Activated CD4-positive, alpha-beta T cell treated with anti-CD3 and anti-CD28 coated beads, Interleukin-2, Interleukin-6, amounts not matched to agents 100 ng/mL and 50 ng/mL, durations not matched to agents 16 hours and 8 hours (primary cell): Measurements from ENCODE around the gene SLC8B1.

ENCODE experiments used
- DNase-seq: peaks from one replicate; pipeline ENCODE4 v3.0.0-alpha.2; 2020

SLC8B1 gene

DNA sequence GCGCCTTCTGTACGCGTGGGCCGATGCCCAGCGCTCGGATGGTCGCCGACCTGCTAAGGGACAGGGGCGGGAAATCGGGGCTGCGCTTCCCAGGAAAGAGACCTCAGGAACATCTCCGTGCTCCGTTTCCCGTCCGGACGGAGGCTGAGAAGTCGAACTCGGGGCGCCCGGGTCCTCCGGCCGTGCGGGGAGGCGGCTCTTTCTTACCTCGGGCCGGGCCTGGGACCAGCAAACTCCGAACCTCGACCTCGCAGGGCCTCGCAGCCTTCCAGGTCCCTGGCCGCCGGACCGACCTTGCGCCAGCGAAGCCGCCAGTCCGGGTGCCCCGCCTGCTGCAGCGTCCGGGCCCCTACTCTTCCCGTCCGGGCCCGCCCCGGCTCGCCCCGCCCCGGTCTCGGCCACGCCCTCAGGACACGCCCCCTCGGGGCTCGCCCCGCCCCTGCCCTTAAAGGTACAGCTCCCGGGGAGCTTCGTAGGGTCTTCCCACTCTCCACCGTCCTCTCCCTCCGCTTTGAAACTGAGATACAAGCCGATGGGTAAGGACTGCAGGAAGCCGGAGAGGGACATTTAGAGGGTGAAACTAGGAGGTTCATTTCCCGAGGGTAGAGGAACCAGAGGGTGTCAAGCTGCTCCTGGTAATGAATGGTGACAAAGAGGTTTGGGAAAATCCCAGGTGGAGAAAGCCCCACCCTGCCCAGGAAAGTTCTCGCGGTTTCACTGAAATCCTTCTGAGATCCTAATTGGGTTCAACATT, at the start of gene SLC8B1:
SLC8B1 (minus strand) TSS at position 324 of the 754 bp plus-strand sequence. CDS start 2,231 bp downstream, outside the sequence.
- peak; percentile 95 for DNase-seq

DNA sequence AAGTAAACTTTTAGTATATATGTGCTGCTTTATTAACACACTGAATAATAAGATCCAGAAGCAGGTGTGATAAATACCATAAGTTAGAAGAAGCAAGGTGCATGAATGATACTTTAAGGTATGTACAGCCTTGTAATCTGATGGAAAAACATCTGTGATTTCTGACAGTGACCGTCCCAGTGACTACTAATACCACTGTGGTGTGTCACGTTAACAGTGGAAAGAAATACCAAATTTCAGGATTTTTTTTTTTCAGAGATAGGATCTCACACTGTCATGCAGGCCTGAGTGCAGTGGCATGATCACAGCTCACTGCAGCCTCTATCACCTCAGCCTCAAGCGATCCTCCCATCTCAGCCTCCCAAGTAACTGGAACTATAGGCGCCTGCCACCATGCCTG, 47.3 kb upstream of the SLC8B1 start:
- no peak for DNase-seq

DNA sequence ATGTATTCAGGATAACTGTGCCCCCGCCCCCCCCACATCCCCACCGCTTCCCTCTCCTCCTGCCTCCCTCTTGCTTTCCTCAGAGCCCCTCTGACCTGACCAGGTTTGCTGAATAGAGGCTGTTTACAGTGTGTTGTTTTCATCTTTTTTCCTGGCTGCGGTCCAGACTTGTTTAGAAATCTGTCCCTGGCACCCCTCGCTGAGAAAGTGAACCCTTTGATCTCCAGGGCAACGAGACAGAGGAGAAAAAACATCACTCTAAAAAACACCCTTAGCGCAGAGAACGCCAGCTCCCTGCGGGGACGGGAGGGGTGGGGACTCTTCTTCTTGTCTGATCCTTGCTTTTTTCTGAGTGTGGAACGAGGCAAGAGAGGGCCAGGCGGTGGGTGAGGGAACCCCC, 46.3 kb upstream of the SLC8B1 start:
- no peak for DNase-seq

DNA sequence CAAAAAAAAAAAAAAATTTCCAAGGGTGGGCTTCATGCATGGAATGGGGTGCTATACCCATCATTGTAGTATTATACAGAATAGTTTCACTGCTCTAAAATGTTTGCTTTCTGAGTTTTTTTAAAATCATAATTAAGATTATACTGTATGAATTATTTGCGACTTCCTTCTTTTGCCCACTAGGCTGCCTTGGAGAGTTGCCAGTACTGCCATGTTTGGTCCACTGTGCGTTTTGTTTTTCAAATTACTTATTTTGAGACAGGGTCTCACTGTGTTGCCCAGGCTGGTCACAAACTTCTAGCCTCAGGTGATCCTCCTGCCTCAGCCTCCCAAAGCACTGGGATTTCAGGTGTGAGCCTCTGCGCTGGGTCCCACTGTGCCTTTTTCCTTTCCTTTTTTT, 43.4 kb upstream of the SLC8B1 start:
- no peak for DNase-seq

DNA sequence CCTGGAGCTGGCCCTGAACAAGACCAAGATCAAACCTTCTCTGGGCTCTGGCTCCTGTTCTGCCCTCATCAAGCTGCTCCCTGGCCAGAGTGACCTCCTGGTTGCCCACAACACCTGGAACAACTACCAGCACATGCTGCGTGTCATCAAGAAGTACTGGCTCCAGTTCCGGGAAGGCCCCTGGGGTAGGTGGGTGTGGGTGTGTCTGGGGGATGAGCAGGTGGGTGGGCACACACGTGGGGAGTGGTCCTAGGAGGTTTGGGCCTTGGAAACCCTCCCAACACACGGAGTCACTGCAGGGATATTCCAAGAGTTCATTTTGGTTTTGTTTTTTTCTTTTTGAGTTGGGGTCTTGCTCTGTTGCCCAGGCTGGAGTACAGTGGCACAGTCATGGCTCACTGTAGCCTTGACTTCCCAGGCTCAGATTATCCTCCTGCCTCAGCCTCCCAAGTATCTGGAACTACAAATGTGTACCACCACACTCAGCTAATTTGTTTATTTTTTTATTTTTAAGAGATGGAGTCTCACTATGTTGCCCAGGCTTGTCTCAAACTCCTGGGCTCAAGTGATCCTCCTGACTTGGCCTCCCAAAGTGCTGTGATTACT, 40.0 kb upstream of the SLC8B1 start:
- no peak for DNase-seq

DNA sequence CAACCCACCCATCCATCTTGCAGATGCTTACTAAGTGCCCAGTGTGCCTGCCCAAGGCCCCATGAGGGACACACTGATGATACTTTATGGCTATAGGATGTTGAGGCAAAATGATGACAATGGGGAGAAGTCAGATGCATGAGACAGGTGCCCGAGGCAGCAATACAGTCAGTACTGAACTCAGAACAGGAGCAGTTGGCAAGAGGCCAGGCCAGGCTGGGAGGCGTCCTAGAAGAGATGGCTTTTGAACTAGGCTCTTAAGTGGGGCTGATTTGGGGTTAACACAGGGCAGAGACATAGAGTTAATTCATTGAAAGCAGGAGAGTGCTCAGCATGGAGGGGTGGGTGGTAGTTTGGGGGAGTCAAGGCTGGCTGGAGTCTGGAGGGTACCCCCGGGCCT, 39.1 kb upstream of the SLC8B1 start:
- no peak for DNase-seq

DNA sequence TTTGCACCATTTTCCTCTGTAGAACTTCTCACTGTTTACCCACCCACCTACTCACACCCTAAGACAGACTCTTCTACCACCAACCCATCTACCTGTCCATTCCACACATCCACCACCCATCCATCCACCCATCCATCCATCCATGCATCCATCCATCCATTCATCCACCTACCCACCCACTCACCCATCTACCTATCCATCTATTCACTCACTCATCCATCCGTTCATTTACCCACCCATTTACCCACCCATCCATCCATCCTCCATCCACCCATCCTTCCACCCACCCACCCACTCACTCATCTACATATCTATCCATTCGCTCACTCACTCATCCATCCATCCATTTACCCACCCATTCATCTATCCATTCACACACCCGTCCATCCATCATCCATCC, 38.5 kb upstream of the SLC8B1 start:
- DNase-seq, result no peak

DNA sequence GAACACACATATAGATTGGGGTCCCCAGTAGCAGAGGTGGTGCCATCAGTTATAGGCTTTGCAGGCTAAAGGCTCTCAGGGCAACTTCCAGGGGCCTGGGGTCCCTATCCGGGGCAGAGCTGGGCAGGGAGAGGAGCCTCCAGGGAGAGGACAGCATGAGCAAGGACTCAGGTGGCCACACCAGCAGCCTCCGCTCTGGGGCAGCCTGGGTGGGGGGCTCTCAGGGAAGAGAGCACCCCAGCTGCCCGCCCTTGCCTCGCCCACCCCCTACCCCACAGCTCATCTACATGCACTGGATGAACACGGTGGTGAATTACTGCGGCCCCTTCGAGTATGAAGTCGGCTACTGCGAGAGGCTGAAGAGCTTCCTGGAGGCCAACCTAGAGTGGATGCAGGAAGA, 37.5 kb upstream of the SLC8B1 start:
- no peak for DNase-seq

DNA sequence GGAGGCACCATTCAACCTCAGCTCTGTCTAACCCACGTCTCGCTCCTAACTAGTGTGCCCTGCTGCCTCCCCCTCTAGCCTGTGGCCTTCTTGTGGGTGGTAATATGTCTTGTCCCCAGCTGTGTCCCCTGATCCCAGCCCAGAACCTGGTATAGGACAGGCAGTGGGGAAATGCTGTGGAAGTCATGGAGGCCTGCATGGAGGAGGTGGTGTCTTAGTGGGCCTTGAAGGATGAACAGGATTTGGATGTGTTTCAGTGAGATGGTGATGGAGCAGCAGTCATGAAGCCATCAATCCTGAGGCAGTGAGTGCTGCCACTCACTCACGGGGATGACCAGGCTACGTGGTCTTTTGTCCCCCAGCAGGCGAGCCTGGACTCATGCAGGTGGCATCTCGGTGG, 36.9 kb upstream of the SLC8B1 start:
- no peak for DNase-seq

DNA sequence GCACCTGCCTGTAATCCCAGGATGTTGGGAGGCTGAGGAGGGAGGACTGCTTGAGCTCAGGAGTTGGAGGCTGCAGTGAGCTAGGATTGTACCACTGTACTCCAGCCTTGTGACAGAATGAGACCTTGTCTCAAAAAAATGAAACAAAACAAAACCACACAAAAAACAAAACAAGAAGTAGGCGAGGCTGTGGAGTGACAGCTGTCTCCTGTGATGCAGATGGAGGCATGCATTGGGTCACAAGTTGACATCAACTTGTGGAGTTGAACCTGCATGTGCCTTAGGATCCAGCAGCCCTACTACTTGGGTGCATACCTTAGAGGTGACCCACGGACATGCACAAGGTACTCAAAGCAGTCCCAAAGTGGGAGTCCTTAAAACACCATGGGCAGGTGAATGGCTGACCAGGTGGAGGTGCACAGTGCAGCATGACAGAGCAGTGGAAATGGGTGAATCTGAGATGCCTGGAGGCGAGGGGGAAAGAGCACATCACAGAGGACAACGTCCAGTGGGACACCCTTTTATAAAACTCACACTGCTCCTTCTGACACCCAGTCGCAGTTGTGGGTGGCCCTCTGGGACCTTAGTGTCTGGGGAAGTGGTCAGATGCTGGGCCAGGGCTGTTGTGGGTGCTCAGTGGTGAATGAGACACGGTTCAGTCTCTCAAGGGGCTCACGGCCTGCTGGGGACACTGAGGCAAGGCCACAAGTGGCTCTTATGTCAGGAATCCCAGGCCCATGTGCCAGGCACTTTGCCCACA, 36.2 kb upstream of the SLC8B1 start:
- no peak for DNase-seq

DNA sequence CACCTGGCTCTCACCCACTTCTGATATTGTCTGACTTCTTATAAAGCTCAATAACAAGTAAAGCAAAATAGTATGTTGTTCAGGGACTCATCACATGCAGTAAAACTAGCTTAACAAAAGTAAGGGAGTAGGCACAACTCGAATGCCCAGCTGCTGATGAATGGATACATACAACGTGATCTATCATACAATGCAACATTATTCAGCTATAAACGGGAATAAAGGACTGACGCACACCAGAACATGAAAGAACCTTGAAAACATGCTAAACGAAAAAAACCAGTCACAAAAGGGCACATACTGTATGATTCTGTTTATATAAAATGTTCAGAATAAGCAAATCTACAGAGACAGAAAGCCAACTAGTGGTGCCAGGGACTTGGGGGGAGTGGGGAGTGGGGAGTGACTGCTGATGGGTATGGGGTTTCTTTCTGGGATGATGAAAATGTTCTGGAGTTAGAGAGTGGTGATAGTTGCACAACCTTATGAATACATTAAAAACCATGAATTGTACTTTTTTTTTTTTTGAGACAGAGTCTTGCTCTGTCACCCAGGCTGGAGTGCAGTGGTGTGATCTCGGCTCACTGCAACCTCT, 34.6 kb upstream of the SLC8B1 start:
- DNase-seq, result no peak

DNA sequence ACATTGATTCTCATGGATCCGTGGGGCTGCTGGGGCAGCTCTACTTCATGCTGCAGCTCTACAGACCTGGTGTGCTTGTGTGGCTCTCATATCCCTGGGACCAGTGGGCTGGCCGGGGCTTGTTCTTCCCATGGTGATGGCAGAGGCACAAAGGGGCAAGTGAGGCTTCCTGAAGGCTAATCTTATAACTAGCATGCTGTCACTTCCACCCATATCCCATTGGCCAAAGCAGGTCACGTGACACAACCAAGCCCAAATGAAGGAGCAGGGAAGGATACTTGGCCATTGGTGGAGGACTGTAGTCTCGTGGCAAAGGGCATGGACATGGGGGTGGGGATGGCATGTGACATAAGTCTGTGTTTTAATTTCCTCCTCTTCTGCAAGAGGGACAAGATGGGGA, 33.4 kb upstream of the SLC8B1 start:
- DNase-seq, result no peak

DNA sequence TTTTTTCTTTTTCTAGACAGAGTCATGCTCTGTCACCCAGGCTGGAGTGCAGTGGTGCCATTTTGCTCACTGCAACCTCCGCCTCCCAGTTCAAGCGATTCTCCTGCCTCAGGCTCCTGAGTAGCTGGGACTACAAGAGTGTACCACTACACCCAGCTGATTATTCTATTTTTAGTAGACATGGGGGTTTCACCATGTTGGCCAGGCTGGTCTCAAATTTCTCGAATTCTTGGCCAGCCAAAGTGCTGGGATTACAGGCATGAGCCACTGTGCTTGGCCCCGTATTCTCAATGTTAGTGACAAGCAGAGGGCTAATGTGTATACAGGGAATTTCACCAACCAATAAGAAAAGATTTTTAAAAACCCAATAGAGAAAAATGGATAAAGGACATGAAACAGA, 31.9 kb upstream of the SLC8B1 start:
- DNase-seq, result no peak

DNA sequence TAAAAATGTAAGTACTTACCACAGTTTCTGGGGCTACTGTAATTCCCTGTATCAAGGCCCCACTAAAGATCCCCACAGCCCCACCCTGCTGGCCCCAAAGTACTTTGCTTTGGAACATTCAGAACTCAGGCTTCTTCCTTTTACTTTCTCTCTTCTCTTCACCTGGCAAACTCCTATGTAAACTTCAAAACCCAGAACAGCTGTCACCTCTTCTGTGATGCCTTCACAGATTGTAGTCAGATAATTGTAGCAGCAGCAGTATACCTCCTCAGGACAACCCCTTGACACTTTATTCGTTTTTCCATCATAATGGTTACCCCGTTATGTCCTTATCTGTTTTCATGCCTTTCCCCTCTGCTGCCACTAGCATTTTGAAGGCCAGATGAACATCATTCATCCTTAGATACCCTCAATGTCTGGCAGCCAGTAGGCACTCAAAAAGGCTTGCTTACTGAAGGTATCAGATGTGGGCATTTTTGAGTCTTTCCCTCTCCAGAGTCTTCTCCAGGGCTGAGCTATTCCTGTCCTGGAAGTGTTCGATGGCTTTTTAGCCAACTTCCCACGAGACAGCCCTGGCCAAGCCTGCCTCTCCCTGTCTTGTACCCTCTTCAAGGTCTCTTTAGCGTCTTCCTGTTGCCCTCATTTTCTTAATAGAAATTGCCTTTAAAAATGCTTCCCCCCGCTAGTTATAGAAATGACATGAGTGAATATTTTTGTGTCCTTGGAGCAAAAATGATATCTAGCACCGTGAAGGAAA, 30.9 kb upstream of the SLC8B1 start:
- DNase-seq, result no peak

DNA sequence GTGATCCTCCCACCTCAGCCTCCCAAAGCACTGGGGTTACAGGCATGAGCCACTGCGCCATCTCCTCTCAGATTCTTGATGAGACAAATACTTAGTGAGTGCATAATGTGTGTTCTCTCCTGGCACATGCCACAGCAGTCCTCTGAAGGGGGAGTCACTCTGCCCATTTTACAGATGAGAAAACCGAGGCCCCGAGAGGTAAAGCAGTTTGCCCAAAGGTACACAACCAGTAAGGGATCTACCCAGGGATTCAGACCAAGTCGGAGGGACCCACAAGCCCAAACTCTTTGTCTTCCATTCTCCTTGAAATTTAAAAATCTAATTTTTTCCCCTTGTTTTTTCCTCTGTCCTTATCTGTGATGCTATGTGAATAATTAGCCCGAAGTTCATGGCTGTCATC, 29.8 kb upstream of the SLC8B1 start:
- no peak for DNase-seq

DNA sequence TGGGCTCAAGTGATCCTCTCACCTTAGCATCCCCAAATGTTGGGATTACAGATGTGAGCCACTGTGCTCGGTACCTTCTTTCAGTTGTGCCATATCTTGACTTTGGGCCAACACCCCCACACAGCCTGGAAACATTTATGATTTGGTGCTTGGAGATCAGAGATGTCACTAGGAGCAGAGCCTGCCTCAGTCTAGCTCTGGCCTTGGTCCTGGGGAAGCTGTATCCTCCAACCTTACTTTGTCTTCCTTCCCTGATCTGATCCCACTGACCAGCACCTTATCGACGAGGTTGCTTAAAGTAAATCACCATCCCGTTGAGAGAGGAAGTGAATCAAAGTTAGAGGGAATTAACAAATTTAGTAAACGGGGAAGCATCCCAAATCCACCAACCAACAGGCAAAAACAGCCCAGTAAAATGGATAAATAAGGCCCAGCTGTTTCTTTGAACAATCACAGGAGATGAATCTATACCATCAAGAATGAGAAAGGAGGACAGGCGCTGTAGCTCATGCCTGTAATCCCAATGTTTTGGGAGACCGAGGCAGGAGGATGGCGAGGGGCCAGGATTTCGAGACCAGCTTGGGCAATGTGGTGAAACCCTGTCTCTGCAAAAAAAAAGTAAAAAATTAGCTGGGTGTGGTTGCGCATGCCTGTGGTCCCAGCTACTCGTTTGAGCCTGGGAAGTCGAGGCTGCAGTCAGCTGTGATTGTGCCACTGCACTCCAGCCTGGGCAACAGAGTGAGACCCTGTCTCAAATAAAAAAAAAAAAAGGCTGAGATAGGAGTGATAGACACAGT, 26.9 kb upstream of the SLC8B1 start:
- DNase-seq, result no peak

DNA sequence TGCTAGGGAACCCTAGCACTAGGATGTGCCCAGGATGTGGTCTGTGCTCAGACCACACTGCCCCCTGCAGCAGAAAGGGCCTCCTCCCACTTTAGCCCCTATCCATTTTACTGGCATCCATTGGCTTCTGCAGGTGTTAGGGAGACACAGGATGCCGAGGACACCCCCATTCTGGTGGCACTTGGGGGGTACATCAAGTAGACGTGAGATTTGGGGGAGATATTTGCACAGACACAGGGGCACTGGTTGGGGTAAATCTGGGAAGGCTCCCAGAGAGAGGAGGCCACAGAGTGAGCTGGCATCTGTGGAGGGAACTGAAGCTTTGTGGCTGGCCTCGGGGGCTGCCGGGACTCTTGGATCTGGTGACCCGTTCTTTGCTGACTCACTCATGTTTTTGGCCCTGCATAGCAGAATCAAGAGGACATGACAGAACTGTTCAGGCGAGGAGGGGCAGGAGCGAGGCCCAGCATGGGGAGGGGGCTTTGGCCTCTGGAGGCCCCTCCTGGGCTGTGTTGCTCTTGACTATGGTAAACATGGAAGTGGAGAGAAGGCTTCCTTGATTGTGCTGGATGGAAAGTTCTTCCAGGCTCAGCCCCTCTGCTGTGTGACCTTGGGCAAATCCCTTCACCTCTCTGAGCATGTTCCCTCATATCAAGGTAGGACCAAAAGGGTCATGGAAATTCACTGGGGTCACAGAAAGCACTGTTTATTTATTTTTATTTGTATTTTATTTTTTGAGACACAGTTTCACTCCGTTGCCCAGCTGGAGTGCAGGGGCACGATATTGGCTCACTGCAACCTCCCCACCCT, 25.2 kb upstream of the SLC8B1 start:
- DNase-seq, result no peak

DNA sequence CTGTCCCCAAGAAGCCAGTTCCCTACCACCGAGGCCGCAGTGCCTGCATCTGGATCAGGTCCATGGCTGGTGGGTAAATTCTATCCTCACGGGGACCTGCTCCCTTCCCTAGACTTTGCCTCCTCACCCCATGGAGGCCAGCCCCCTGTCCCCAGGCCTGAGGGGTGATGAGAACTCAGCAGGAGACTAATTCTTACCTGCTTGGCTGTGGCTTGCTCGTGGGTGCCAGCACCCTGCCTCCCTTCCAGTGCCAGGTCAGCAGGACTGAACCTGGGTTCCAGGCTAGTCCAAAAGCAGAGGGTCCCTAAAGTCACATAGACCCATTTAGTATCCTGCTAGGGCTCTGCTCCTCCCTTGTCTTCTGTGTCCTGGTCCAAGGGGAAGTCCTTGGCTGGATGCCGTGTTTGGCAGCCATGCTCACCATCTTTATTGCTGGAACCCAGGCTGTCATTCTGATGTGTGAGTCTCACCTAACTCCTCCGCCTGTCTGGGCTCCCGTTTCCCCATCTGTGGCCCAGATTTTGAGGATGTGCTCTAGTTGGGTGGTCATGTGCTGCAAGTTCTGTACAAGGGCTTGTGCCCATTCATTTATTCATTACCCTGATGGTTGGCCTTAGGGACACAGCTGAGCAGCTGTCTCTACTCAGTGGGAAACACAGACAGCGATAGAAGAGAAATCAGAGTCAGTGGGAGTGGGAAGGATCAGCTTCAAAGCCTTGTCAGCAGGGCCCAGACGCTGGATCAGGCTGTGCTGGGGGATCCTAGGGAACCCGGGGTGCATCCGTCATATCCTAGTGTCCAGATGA, 24.4 kb upstream of the SLC8B1 start:
- no peak for DNase-seq

DNA sequence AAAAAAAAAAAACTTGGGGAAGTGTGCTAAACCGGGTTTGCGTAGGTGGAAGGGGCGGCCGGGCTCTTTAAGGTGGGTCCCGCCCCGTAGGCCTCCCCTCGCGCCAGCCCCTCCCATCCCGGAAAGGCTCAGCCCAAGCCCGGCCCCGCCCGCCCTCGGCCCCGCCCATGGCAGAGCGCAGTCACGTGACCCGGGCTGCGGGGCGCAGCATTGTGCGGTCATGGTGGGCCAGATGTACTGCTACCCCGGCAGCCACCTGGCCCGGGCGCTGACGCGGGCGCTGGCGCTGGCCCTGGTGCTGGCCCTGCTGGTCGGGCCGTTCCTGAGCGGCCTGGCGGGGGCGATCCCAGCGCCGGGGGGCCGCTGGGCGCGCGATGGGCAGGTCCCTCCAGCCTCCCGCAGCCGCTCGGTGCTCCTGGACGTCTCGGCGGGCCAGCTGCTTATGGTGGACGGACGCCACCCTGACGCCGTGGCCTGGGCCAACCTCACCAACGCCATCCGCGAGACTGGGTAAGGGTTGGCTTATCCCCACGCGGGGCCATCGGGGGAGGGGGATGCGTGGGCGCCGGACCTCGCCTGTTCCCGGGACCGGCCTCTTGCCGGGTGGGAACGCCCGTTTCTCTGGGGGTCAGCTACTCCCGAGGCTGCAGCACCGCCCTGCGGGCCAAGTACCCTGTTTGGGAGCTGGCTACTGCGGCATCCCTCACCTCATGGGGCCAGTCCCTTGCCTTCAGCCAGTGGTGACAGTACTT, 23.6 kb upstream of the SLC8B1 start, which contains the start of gene PLBD2:
PLBD2 (plus strand) TSS at position 207 of the 752 bp plus-strand sequence; CDS start at position 221, 14 bp downstream.
- peak; percentile 96 for DNase-seq
